A673 (cell line): ENCODE data around the gene KISS1R.

ENCODE experiments used
- EZH2 ChIP-seq: fragments of 200-600 bp; sonication (generic); IDR thresholded peaks from 2 replicates; pipeline ENCODE4 v1.6.1; 2017; ENCODE audit warnings: borderline replicate concordance, low read depth, mild to moderate bottlenecking, mixed read lengths, antibody characterized with exemption, low read length; ENCODE audit not compliant: poor library complexity, severe bottlenecking
- TF ChIP-seq, protein P1 (sequence below): fragments of 300-800, 200-600 bp; sonication (generic); conservative IDR thresholded peaks from 2 replicates; pipeline ENCODE4 v1.5.1; 2017; ENCODE audit warnings: low read depth, mild to moderate bottlenecking, antibody characterized with exemption, low read length, moderate library complexity, mixed read lengths

DNA sequence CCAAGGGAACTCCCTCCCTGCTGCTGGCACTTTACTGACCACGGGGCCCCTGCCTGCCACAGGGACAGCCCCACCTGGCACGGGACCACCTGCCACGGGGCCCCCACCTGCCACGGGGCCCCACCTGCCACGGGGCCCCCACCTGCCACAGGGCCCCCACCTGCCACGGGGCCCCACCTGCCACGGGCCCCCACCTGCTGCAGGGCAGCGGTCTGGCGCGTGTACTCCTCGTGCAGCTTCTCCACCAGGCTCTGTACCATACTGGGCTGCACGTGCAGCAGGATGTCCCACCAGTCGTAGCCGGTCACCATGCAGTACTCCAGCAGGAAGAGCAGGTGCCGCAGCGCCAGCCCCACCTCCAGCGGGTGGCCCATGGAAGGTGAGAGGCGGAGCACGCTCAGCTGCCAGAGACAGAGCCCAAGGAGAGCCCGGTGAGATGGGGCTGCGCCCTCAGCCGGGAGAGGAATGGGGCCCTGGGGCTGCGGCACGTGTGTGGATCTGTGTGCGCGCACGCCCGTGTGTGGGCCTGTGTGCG lies 40.3 kb upstream of the KISS1R start:
- TF ChIP-seq, protein P1, sequence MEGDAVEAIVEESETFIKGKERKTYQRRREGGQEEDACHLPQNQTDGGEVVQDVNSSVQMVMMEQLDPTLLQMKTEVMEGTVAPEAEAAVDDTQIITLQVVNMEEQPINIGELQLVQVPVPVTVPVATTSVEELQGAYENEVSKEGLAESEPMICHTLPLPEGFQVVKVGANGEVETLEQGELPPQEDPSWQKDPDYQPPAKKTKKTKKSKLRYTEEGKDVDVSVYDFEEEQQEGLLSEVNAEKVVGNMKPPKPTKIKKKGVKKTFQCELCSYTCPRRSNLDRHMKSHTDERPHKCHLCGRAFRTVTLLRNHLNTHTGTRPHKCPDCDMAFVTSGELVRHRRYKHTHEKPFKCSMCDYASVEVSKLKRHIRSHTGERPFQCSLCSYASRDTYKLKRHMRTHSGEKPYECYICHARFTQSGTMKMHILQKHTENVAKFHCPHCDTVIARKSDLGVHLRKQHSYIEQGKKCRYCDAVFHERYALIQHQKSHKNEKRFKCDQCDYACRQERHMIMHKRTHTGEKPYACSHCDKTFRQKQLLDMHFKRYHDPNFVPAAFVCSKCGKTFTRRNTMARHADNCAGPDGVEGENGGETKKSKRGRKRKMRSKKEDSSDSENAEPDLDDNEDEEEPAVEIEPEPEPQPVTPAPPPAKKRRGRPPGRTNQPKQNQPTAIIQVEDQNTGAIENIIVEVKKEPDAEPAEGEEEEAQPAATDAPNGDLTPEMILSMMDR = no peak
- no peak for TF ChIP-seq EZH2
